Esophagus squamous epithelium (tissue), 5 donors: ENCODE data around the gene PDLIM7. TPM values are rescaled to one million over a fixed set of nuclear protein-coding genes. Genes with fewer than 3 reads are reported as not detected.

Source experiments
- DNase-seq: peaks from one replicate; lab custom pipeline; 2025; lab: John Stamatoyannopoulos, UW
- H3K27ac ChIP-seq, 4 donors: fragments of 200-600 bp; sonication (generic); one replicate each; pipeline ENCODE4 v1.5.1; 2016 to 2019; ENCODE audit warnings: mild to moderate bottlenecking in 1 of 4
- H3K27me3 ChIP-seq, 4 donors: fragments of 200-600 bp; sonication (generic); 1 replicate in 3 of 4; 2 replicates in 1 of 4; pipeline versions ENCODE4 v1.5.1 to v1.6.0; 2017 to 2021; ENCODE audit warnings: antibody characterized with exemption in 1 of 4
- H3K36me3 ChIP-seq, 3 donors: fragments of 200-600 bp; sonication (generic); one replicate each; pipeline ENCODE4 v1.5.1; 2016 to 2019
- H3K4me1 ChIP-seq, 3 donors: fragments of 200-600 bp; sonication (generic); one replicate each; pipeline ENCODE4 v1.5.1; 2017 to 2019
- H3K4me3 ChIP-seq, 4 donors: fragments of 200-600 bp; sonication (generic); 1 replicate in 3 of 4; 2 replicates in 1 of 4; pipeline ENCODE4 v1.5.1; 2016 to 2019; ENCODE audit warnings: mild to moderate bottlenecking in 2 of 4, moderate library complexity in 1 of 4
- H3K9me3 ChIP-seq, 3 donors: fragments of 200-600 bp; sonication (generic); one replicate each; pipeline ENCODE4 v1.5.1; 2016 to 2019
- CTCF ChIP-seq, 6 experiments: fragments of 450-650 bp in 4 of 6; fragments of 200-600 bp in 2 of 6; sonication (generic) in 2 of 6; IDR thresholded peaks; one replicate each; pipeline ENCODE4 v1.5.1; 2016 to 2019; ENCODE audit warnings: antibody characterized with exemption in 6 of 6, mild to moderate bottlenecking in 4 of 6, moderate library complexity in 4 of 6
- POLR2A ChIP-seq, 4 donors: fragments of 450-650 bp; IDR thresholded peaks; one replicate each; pipeline ENCODE4 v1.6.1; 2017; ENCODE audit warnings: antibody characterized with exemption in 4 of 4, mild to moderate bottlenecking in 4 of 4, moderate library complexity in 3 of 4
- WGBS, 2 donors: methylation state at CpG; one replicate each; pipeline ENCODE4 v1.1.5; 2018; 5-methylcytosine and 5-hydroxymethylcytosine counted together
- intact Hi-C: fragments of 100-400 bp; cut with DNase I; formaldehyde crosslinking; loops from one replicate; pipeline ENCODE4 v1.15.0; 2022
- total RNA-seq, 4 donors: library from RNA; depleted of rRNA; stranded (reverse); fragments of >200 nt; gene quantifications; one replicate each; pipeline ENCODE4 v1.1.0, GENCODE V29; 2016
- donor health status: DM: yes; HTN: yes; CAD: no.

The PDLIM7 gene
- total RNA-seq, 4 donors from 2014 or later: 17.1 to 81.6 (median 33.6) TPM

DNA sequence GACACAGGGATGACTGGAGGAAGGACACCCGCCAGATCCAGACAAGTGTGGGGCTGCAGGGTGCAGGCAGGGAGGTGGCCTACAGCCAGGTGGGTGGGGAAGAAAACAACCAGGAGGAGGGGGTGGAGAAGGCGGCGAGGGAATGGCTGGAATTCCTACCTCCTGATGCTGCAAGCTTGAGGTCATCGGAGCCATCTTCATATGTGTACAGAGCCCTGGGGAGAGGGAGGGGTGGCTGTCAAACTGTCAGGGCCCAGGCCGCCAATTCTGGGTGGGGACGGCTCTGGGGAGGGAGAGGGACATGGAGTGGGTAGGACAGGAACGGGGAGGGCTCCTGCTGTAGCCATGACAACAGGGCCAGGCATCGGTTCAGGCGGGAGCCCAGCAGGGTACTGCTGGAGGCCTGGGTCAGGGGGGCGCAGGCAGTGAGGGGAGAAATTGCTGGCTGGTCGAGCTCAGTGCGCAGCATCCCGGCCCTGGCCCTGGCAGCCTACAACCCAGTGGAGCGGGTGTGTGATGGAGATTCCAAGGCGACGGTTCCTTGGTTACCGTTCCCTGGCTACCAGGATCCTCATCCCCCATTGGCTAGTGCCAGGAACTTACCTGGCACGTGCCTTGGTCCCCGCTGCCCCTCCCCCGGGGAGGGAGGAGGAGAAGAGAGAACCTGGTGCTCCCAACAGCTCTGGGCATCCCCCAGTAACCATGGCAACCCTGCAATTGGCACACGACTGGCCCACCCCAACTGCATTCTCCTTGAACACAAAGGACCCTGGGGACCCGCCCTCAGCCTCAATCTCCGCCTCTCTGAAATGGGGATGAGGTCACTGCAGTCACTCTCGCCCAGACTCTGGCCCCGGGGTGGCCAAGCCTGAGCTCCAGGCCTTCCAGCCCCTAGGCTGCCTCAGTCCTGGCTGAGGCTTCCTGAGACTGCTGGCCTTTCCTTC, 28.4 kb downstream of the PDLIM7 start:
- TF ChIP-seq POLR2A (IDR thresholded peaks at IDR 0.05) (no peak), CTCF (IDR thresholded peaks at IDR 0.05) (no peak)
- 42 to 78% methylated on average over 11 to 15 of the region's 25 CpGs for WGBS, 2 donors
- intact Hi-C loops: no loop called here
- Histone ChIP-seq H3K4me1 (peaks cover 21 to 55% (median 26%) of the 10 kb centered on the region in 3 donors), H3K9me3 (no peaks in the 10 kb centered on the region), H3K27me3 (no peaks in the 10 kb centered on the region), H3K27ac (peak overlapping the region in 2 of 4 donors; percentile 42 to 91), H3K36me3 (peaks cover 0 to 43% (median 8%) of the 10 kb centered on the region in 3 donors), H3K4me3 (no peak overlapping the region)
- no peak for DNase-seq

DNA sequence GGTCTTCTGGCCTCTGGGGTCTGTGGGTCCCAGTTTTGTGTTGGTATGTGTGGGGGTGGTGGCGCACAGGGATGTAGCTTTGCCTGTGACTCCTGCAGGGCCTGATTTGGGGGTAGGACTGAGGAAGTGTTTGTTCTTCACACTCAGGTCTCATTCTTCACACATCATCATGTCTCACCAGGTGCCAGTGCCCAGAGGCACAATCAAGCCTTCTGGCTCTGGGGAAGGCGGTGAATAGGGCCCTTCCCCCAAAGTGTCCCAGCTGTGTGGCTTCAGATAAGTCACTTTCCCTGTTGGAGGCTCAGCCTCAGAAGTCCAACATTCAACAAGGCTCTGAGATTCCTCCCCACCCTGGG, 29.1 kb downstream of the PDLIM7 start:
- WGBS, 2 donors: 63% methylated on average over 2 of the region's 2 CpGs; no CpG with 5 or more reads in 1 of the 2 donors
- Histone ChIP-seq H3K27me3 (no peaks in the 10 kb centered on the region), H3K36me3 (peaks cover 0 to 43% (median 8%) of the 10 kb centered on the region in 3 donors), H3K27ac (peak overlapping the region in 1 of 4 donors; percentile 10), H3K4me3 (no peak overlapping the region), H3K4me1 (peaks cover 21 to 49% (median 26%) of the 10 kb centered on the region in 3 donors), H3K9me3 (no peaks in the 10 kb centered on the region)
- no peak for DNase-seq
- TF ChIP-seq CTCF (IDR thresholded peaks at IDR 0.05): no peak
- no peak for TF ChIP-seq POLR2A (IDR thresholded peaks at IDR 0.05)
- intact Hi-C loops: no loop called here

- H3K27ac ChIP-seq: no peak overlapping the region
- DNase-seq: no peak
- intact Hi-C loops: no loop called here
- no peaks in the 10 kb centered on the region for H3K9me3 ChIP-seq
- H3K27me3 ChIP-seq: no peaks in the 10 kb centered on the region
- H3K4me3 ChIP-seq: no peak overlapping the region
- peaks cover 0 to 43% (median 8%) of the 10 kb centered on the region in 3 donors for H3K36me3 ChIP-seq
- WGBS, 2 donors: 98 to 100% methylated on average over 1 to 13 of the region's 31 CpGs
- peaks cover 18 to 42% (median 20%) of the 10 kb centered on the region in 3 donors for H3K4me1 ChIP-seq
- no peak for TF ChIP-seq POLR2A (IDR thresholded peaks at IDR 0.05)
- no peak for TF ChIP-seq CTCF (IDR thresholded peaks at IDR 0.05)
Observed at GRCh38 chr5:177467436-177467835, 30.0 kb downstream of the PDLIM7 start.

GRCh38 chr5:177466861-177467260, 30.5 kb downstream of the PDLIM7 start:
- Histone ChIP-seq H3K36me3 (peaks cover 0 to 43% (median 8%) of the 10 kb centered on the region in 3 donors), H3K4me3 (no peak overlapping the region), H3K27me3 (no peaks in the 10 kb centered on the region), H3K27ac (no peak overlapping the region), H3K9me3 (no peaks in the 10 kb centered on the region), H3K4me1 (peaks cover 14 to 42% (median 14%) of the 10 kb centered on the region in 3 donors)
- intact Hi-C loops: no loop called here
- TF ChIP-seq CTCF (IDR thresholded peaks at IDR 0.05): no peak
- TF ChIP-seq POLR2A (IDR thresholded peaks at IDR 0.05): no peak
- WGBS, 2 donors: 77 to 91% methylated on average over 5 to 18 of the region's 25 CpGs
- no peak for DNase-seq

- H3K9me3 ChIP-seq: no peaks in the 10 kb centered on the region
- intact Hi-C loops: no loop called here
- H3K4me3 ChIP-seq: no peak overlapping the region
- TF ChIP-seq POLR2A (IDR thresholded peaks at IDR 0.05): no peak
- no peak for TF ChIP-seq CTCF (IDR thresholded peaks at IDR 0.05)
- no peak overlapping the region for H3K27ac ChIP-seq
- peaks cover 0 to 47% (median 8%) of the 10 kb centered on the region in 3 donors for H3K36me3 ChIP-seq
- 82 to 94% methylated on average over 11 of the region's 11 CpGs for WGBS, 2 donors
- DNase-seq: no peak
- no peaks in the 10 kb centered on the region for H3K27me3 ChIP-seq
- H3K4me1 ChIP-seq: peaks cover 6 to 29% (median 7%) of the 10 kb centered on the region in 3 donors
Observed at GRCh38 chr5:177465044-177465443, 32.4 kb downstream of the PDLIM7 start.
